Activated effector memory CD4-positive, alpha-beta T cell treated with anti-CD3 and anti-CD28 coated beads, Interleukin-2, amount 50 U/mL, for 16 hours (primary cell): Measurements from ENCODE around the gene KCNIP2.

Experiments
- DNase-seq: peaks from one replicate; pipeline ENCODE4 v3.0.0-alpha.2; 2020

Gene KCNIP2

DNA sequence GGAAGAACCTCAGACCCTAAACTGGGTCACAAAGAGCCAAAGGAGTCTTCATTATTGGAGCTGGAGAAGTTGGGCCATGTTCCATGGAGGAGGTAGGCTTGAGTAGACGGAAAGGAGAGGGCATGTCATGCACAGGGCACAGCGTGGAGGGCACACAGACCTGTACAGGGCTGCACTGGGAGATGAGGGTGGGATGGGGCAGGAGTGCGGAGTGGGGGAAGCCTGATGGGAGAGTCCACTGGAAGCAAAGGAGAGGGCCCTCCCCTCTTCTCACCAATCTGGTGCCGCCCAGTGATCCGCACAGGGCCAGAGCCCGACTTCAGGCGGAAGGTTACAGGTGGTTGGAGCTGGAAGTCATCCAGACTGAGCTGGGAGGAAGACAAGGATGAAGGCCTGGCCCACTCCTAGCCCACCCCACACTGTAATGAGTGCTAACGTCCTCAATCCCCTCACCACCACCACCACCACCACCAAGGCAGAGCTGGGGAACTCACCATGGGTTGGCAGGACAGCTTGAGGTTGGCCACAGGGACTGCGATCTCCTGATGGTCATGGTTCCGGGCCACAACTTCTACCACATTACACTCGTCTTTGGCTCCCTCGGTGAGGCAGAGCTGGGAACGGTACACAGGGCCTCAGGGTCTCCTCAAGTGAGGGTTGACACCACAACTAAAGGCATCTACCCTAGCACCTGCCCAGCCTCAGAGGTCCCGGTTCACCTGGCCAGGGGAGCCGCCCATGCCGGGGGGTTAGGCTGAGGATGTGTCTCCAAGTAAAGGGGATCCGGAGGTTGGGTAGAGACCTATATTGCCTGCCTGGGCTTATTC, 61.4 kb downstream of the KCNIP2 start:
- DNase-seq: peak; percentile 61

DNA sequence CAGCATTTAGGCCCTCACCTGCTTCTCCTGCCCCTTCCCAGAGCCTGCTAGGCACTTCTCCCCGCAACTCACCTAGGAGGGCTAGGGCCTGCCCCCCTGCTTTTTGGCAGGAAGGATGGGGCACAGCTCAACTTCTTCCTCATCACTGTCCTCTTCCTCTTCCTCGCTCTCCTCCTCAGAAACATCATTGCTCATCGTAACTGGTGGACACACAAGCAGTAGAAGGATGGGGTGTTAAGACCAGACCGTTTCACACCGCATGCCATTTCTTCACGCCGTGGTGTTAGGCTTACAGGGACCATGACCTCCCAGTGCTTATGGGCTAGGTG, 62.0 kb downstream of the KCNIP2 start:
- DNase-seq: no peak

DNA sequence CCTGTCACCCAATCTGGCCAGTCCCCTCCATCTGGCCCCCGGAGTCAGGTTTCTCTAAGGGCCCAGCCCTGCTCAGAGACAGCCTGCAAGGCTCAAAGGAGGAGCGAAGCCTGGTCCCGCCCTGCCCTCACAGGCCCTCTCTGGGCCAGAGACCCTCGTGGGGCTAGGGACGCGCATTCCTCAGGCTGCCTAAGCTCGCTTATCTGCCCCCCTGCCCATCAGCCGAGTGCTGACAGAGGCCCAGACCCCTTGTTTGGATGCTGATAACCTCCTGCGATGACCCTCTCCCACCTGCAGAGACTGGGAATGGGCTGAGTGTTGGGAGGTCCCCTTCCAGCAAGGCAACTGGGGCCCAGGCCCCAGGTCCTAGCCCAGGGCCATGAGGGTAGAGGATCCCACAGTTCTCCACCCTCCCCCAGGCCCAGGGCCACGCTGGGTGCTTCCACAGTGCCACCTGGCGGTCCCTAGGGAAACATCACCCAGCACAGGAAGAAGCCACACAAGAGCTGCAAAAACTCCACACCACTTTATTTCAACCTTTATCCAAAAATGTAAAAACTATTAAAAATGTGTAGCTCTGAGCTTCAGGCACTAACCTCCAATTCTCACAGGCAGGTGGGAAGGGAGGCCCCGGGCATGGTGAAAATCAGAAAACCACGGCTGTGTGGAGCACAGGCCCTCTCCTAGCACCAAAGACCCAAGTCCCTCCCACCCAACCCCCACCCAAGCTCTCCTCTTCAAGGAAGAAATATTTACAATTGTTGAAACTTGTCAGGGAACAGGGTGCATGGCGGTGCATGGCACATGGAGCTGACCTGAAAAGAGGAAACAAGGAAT, 62.6 kb downstream of the KCNIP2 start:
- DNase-seq: peak; percentile 90

DNA sequence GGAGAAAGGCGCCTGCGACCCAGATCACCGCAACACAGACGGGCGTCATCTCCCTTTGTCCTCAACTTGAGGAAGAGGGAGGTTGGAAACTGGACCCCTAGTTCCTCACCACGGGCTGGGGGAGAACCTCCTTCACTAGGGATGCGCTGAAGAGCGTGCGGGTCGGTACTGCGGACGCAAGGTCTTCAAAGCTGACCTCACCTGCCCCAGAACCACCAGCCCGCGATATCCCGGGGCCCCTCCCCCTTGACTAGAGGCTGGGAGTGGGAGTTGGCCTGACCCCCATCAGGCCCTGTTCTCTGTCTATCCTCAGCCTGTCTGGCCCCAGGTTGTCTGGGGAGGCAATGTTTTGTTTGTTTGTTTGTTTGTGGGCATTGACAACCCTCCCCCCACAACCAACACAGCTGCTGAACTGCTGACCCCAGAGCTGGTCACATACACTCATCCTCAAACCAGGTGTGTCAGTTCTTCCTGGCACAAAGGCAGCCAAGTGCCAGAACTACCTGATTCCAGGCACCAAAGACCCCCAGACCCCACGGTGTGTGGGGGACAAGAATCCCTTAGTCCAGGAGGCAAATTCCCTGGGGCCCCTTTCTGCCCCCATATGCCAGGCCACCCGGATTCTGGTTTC, 63.3 kb downstream of the KCNIP2 start:
- no peak for DNase-seq

DNA sequence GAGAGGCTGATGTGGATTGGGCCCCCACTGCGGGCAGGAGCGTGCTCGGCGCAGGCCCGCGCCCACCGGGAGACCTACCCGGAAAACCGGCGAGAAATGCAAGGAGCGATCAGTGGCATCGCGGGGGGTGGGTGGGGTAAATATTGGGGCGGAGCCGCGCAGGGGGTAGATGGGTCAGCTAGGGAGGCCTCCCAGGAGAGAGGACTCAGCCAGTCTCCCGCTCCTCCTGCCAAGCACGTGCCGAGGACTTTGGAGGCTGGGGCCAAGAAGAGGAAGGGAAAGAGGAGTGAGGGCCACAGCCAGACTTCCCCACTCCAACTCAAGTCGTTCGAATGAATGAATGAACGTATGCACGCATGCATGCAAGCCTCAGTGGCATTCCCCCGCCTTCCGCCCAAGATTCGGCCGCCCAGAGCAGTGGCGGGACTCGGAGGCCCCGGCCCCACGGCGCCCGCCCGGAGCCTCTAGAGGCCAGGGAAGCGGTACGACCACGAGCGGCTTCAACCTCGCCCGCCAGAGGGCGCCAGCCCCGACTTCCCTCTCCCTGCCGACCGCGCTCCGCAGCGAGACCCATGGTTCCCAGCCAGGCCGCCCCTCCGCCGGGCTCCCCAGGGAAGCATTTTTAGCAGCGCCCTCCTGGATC, 63.9 kb downstream of the KCNIP2 start:
- peak; percentile 94 for DNase-seq

DNA sequence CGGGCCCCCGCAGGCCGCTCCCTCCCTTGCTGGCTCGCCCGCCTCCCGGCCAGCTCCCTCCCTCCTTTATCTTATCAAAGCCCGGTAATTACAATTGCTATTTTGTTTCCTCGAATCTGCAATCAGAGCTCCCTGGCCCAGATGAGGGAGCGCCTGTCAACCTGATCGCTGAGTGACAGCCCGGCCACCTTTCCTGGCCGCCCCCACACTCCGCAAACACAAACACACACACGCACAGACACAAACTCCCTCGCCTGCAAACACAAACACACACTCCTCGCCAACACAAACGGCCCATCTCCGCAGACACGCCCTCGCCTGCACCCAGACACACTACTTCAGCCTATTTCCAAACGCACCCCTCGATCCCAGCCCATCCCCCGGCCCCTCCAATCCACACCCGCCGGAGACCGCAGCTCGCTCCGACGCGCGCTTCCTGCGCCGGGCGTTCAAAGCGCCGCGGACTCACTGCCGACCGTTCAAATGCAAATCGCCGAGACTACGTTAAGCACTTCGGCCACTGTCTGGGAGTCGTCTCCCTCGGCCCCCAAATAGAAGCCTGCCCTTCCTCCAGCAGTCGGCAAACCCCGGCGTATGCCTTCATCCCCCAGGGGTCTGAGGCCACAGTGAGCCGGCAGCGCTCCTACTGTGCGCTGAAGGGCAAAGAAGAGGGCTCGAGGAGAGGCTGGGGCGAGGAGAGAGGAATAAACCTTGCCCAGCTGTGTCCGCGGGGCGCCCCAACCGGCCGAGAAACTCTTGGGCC, 64.6 kb downstream of the KCNIP2 start:
- peak; percentile 71 for DNase-seq

DNA sequence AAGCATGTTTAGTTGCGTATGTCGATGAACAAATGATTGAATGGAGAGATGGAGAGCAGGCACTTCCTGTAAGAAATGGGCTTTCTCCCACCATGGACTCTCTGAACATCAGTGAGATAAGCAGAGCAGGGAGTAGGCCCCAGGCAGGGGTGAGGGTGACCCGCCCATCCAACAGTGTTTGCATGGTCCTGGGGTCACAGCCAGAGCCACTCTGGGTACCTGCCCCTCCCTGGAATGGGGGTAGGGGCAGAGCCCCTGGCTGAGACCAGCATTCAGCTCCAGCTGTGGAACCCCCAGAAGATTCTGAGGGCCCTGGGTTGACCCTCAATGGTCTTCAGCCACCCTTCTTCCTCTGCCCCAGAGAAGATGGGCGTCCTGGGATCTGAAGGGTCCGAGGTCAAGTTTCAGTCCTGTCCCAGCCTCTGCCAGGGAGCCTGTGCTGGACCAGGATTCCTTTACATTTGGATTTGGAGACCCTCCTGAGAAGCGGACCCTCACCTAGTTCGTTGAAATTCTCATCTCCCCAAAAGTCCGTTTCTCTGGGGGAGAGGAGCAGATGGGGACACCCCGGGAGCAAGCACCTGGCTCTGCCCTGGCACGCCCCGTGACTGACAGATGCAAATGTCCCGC, 65.3 kb downstream of the KCNIP2 start:
- no peak for DNase-seq

DNA sequence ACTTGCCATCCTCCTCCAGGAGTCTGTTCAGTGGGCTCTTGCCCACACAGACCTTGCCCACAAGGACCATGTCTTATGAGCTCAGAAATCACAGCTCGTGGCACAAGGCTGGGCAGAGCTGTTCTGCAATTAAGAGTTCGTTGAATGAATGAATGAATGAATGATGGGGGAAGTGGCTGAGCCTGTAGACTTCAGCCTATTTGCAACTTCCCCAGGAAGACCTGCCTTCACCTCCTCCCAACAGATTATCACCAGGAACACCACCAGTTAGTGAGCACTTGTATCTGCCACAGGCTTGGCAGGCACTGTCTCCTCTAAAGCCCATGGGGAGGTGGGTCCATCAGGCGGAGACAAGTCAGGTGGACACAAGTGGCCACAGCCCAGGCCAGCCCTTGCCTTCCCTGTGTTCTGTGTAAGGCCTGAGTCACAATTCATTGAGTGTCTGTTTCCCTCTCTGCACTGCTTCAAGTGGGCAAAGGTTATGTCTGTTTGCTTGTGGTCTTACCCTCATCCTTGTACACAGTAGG, 65.9 kb downstream of the KCNIP2 start:
- no peak for DNase-seq

DNA sequence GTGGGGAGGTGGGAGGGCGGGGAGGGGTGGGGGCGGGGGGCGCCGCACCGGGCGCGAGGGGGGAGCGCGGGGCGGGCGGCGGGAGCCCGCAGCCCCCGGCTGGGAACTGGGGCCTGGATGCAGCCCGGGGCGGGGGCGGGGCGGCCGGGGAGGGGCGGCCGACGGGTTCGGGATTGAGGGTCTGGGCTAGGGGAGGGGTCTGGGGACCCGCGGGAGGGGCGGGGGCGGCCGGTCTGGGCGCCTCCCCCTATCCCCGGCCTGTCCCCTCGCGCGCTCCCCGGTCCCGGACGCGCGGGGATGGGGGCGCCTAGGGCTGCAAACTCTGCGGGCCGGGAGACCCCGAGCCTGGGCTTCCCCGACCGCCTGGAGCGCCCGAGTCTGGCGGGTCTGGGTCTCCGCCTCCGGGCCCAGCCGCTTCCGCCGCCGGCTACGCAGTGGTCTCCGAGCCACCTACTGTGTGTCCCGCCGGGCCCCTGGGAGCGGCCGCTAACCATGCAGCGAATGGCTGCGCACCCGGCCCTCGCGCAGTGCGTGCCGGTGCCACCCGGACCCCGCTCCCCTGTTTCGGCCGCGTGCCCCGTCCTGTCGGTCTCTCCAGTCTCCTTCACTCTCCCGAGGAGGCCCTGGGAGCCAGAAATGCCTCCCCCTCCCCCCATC, 67.3 kb downstream of the KCNIP2 start:
- DNase-seq: no peak
